HEK293T (cell line): Measurements from ENCODE around the gene SH3TC1.

ENCODE experiments used
- ARNT ChIP-seq: fragments of 450-650 bp; IDR thresholded peaks from 2 replicates; pipeline ENCODE4 v1.6.1; 2017; ENCODE audit warnings: mild to moderate bottlenecking
- BHLHE40 ChIP-seq: fragments of 450-650 bp; IDR thresholded peaks from 2 replicates; pipeline ENCODE4 v1.6.1; 2016; ENCODE audit warnings: mild to moderate bottlenecking, moderate library complexity, borderline replicate concordance
- FOXA1 ChIP-seq: fragments of 450-650 bp; IDR thresholded peaks from 2 replicates; pipeline ENCODE4 v1.6.1; 2016; ENCODE audit warnings: mild to moderate bottlenecking
- FOXK2 ChIP-seq: fragments of 450-650 bp; IDR thresholded peaks from 2 replicates; pipeline ENCODE4 v1.6.1; 2016; ENCODE audit warnings: mild to moderate bottlenecking
- FOXM1 ChIP-seq: fragments of 450-650 bp; IDR thresholded peaks from 2 replicates; pipeline ENCODE4 v1.6.1; 2017; ENCODE audit warnings: mild to moderate bottlenecking, borderline replicate concordance
- HDGF ChIP-seq: fragments of 450-650 bp; IDR thresholded peaks from 2 replicates; pipeline ENCODE4 v1.6.1; 2017; ENCODE audit warnings: antibody characterized with exemption, borderline replicate concordance
- NFRKB ChIP-seq: fragments of 450-650 bp; IDR thresholded peaks from 2 replicates; pipeline ENCODE4 v1.6.1; 2016; ENCODE audit warnings: mild to moderate bottlenecking, moderate library complexity
- PKNOX1 ChIP-seq: fragments of 450-650 bp; IDR thresholded peaks from 2 replicates; pipeline ENCODE4 v1.6.1; 2016
- SP1 ChIP-seq: fragments of 450-650 bp; IDR thresholded peaks from 2 replicates; pipeline ENCODE4 v1.6.1; 2017
- SUZ12 ChIP-seq: fragments of 450-650 bp; IDR thresholded peaks from 2 replicates; pipeline ENCODE4 v1.6.1; 2016; ENCODE audit warnings: mild to moderate bottlenecking
- TARDBP ChIP-seq: fragments of 450-650 bp; IDR thresholded peaks from 2 replicates; pipeline ENCODE4 v1.6.1; 2016
- ZNF384 ChIP-seq: fragments of 450-650 bp; IDR thresholded peaks from 2 replicates; pipeline ENCODE4 v1.6.1; 2016

- no peak for TF ChIP-seq SP1
- TF ChIP-seq HDGF: no peak
- TF ChIP-seq BHLHE40: no peak
- no peak for TF ChIP-seq ZNF384
- no peak for TF ChIP-seq FOXA1
- TF ChIP-seq PKNOX1: no peak
- TF ChIP-seq NFRKB: no peak
- no peak for TF ChIP-seq ARNT
- no peak for TF ChIP-seq FOXK2
- TF ChIP-seq SUZ12: no peak
- no peak for TF ChIP-seq FOXM1
- TF ChIP-seq TARDBP: no peak
Observed at GRCh38 chr4:8188743-8189550, 10.1 kb upstream of the SH3TC1 start.
